GM19452 (cell line): ENCODE data around the gene HYDIN.
"Not testable (repeated sequence)": the region's sequence is repeated elsewhere in the genome, so short reads cannot be mapped to it uniquely, and the experiment has no call there.

ENCODE experiments used
- ATAC-seq: cut with Tn5 transposase; IDR thresholded peaks from one replicate; pipeline ENCODE4 v1.9.1; 2021; ENCODE audit not compliant: unreplicated experiment

Gene HYDIN

GRCh38 chr16:71143246-71143645 lies 87.3 kb downstream of the HYDIN start:
- ATAC-seq, result not testable (repeated sequence)

- ATAC-seq, result not testable (repeated sequence)
Observed at GRCh38 chr16:71110565-71110964, 120.0 kb downstream of the HYDIN start.

GRCh38 chr16:71109656-71110208 lies 120.8 kb downstream of the HYDIN start:
- ATAC-seq, result not testable (repeated sequence)

GRCh38 chr16:71105881-71106280 lies 124.6 kb downstream of the HYDIN start:
- not testable (repeated sequence) for ATAC-seq

- not testable (repeated sequence) for ATAC-seq
Observed at GRCh38 chr16:71083573-71083972, 146.9 kb downstream of the HYDIN start.

GRCh38 chr16:71080777-71081176 lies 149.7 kb downstream of the HYDIN start:
- not testable (repeated sequence) for ATAC-seq

GRCh38 chr16:71080262-71080661 lies 150.3 kb downstream of the HYDIN start:
- not testable (repeated sequence) for ATAC-seq

- not testable (repeated sequence) for ATAC-seq
Observed at GRCh38 chr16:71070651-71071050, 159.9 kb downstream of the HYDIN start.

GRCh38 chr16:71069842-71070241 lies 160.7 kb downstream of the HYDIN start:
- ATAC-seq, result not testable (repeated sequence)

GRCh38 chr16:71053897-71054609 lies 176.5 kb downstream of the HYDIN start:
- not testable (repeated sequence) for ATAC-seq

GRCh38 chr16:71050307-71050706 lies 180.2 kb downstream of the HYDIN start:
- ATAC-seq, result not testable (repeated sequence)

GRCh38 chr16:71039368-71040111 lies 191.0 kb downstream of the HYDIN start:
- not testable (repeated sequence) for ATAC-seq

- ATAC-seq, result not testable (repeated sequence)
Observed at GRCh38 chr16:71038421-71038820, 192.1 kb downstream of the HYDIN start.

- not testable (repeated sequence) for ATAC-seq
Observed at GRCh38 chr16:71037987-71038386, 192.5 kb downstream of the HYDIN start.

- not testable (repeated sequence) for ATAC-seq
Observed at GRCh38 chr16:71028032-71028727, 202.3 kb downstream of the HYDIN start.

- ATAC-seq, result not testable (repeated sequence)
Observed at GRCh38 chr16:71027511-71027910, 203.0 kb downstream of the HYDIN start.

- not testable (repeated sequence) for ATAC-seq
Observed at GRCh38 chr16:71023851-71024439, 206.6 kb downstream of the HYDIN start.

GRCh38 chr16:71021961-71022537 lies 208.5 kb downstream of the HYDIN start:
- not testable (repeated sequence) for ATAC-seq

- not testable (repeated sequence) for ATAC-seq
Observed at GRCh38 chr16:71019067-71019682, 211.3 kb downstream of the HYDIN start.

GRCh38 chr16:71015419-71015818 lies 215.1 kb downstream of the HYDIN start:
- ATAC-seq, result not testable (repeated sequence)
